NCI-H2196 treated with DMSO at 0.1 percent for 48 hours (cell line): Measurements from ENCODE around the gene P2RY13.

Experiments
- DNase-seq: peaks from one replicate; lab custom pipeline; 2025; ENCODE audit not compliant: unreplicated experiment; lab: John Stamatoyannopoulos, UW

Gene P2RY13

DNA sequence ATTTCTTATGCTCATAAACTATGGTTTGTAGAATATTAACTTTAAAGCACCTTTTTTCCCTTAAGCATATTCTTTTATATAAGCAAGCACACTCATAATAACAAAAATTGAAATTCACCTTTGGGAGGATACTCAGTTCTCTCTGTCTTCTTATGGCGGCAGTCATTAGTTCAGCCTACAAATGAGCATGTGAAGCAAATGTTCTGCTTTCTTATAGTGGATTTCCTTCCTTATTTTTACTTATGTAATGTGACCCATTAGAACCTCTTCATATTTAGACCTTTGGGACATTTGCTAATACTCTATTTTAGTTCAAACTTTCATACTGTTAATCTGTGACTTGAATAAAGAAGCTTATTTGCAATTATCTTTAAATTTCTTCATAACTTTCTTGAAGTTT, at the start of gene P2RY13:
Gene P2RY13, minus strand, starts transcription at position 187 of the 400 bp plus-strand sequence. Its CDS starts 21 bp downstream, at position 166.
- DNase-seq = no peak

DNA sequence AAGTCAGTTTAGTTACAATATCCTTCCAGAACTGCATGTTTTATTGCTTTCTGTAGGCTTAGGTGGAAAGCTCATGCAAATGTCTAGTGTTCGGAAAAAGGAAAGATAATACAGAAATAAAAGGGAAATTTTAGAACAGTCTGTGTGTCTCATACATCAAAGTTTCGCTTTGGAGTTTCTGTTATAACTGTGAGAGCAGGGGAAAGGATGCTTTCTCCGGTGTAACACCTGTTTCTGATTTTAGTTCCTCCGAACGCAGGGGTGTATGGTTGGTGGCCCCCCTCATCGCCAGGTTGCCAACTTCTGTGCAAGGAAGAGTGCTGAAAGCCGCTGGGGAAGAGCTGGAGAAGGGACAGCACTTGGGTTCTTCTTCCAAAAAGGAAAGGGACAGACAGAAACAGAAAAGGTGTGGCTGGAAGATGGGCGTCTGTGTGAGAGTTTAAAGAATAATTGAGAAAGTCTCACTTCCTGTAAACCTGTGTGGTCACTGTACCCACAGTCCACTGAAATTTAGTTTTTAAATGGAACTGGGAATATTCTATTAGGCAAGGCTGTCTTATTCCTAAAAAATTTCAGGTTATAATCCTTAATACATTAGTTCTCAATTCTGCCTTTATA, 48.5 kb upstream of the P2RY13 start:
- DNase-seq = no peak

DNA sequence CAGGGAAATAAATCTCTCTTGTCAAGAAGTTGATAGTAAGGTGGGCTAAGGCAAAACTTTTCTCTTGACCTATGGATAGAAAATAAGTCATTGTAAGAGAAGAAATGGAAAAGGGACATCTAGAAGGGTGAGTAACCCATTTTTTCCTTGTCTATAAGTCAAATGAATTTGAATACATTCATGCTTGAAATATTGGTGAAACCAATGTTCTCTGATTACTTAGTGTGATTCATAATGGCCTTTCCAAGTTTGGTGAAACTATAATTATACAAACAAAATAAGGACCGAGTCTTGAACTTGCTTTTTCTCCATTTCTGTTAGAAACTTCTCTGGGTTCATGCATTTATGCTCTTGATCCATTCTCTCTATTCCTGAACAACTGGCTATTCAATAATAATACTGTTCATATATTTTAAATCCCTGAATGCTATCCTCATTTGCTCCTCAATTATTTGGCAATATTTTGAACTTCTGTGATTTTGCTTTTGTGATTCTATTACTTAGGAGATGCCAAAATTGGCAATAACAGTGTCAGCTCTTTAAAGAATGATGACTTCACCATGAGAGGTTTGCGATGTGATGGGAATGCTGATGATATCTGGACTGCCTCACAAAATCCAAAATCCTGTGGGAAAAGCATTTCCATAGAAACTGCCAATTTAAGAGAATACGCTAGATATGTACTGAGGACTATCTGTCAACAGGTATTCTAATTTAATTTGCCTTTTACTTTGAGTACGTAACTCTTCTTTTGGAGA, 42.9 kb upstream of the P2RY13 start:
- no peak for DNase-seq

GRCh38 chr3:151371526-151371925, 42.2 kb upstream of the P2RY13 start:
- DNase-seq = no peak

DNA sequence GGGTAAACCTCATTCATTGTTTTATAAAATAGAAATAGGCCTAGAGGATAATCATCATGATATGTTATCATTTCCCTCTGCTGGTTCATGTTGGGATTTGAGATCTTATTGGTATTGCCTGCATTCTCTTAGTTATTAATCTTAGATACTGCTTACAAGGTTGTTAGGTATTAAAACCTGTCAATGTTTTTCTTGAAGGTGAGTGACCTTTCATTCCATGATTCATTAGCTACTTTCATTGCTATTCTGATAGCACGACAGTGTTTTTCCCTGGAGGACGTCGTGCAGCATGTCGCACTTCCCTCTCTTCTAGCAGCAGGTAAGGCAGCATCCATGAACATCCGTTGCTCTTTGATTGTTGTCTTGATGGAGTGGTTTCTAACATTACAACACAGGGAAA, 38.1 kb upstream of the P2RY13 start:
- no peak for DNase-seq

DNA sequence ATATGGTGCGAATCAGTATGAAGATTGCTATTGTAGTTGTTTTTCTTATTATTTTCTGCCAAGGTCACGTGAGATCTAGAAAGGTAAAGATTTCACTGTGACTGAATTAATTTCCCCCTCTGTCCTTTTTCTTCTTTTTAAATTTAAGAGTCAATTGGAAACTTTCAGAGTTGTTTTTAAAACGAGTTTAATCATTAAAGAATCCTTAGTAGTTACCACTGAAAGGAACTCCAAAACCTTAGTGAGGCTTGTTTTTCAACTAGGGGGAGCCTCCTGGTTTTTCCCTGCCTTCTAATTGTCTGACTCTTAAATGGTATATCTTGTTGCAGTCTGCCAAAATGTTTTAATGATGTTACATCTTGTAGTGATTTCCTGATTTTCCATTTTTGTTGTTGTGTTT, 37.6 kb upstream of the P2RY13 start:
- DNase-seq = no peak

DNA sequence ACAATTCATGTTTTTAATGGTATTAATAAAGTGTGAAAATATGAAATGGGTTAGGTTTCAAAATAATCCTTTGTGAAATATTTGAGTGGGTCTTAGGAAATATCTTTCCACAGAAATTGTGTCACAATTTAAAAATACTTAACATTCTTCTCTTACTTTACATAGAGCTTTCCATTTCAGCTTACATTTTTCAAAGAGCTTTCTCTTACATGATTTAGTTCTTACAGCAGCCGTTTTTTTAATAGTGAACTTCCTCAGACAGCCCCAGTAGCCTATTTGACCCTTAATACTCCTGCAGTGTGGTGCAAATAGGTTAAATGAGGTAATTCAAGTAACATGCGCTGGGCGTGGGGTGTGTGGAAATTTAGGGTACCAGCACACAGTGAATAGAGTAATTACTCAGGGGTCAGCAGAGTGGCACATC, 33.4 kb upstream of the P2RY13 start:
- no peak for DNase-seq

- DNase-seq = no peak
Observed at GRCh38 chr3:151357463-151357850, 28.1 kb upstream of the P2RY13 start.

GRCh38 chr3:151356794-151357462, 27.6 kb upstream of the P2RY13 start:
- no peak for DNase-seq

GRCh38 chr3:151351648-151352047, 22.3 kb upstream of the P2RY13 start:
- DNase-seq = no peak

GRCh38 chr3:151351219-151351618, 21.9 kb upstream of the P2RY13 start:
- no peak for DNase-seq

- DNase-seq = no peak
Observed at GRCh38 chr3:151350656-151351055, 21.3 kb upstream of the P2RY13 start.

GRCh38 chr3:151347432-151347831, 18.1 kb upstream of the P2RY13 start:
- no peak for DNase-seq

- DNase-seq = no peak
Observed at GRCh38 chr3:151346292-151346691, 16.9 kb upstream of the P2RY13 start.

DNA sequence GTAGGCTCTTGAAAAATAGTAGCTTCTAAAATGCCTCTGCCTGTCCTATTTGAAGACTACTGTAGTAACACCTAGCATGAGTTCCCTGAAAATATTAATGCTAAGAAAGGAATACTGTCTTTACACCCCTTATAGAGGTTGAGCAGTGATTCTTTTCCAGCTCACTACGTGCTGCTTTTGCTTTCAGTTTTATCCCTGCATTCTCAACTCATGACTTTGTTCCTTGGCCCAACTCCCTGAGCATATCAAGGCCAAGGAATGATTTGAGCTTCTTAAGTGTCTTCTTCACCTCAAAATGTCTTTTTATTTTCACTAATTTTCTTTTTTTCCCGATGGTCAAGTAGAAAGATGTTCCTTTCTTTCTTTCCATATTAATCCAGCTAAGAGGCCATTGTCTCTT, 16.5 kb upstream of the P2RY13 start:
- DNase-seq = no peak

- no peak for DNase-seq
Observed at GRCh38 chr3:151331696-151332095, 2.3 kb upstream of the P2RY13 start.

GRCh38 chr3:151330899-151331298, 1.6 kb upstream of the P2RY13 start:
- DNase-seq = no peak

- no peak for DNase-seq
Observed at GRCh38 chr3:151330379-151330778, 1.0 kb upstream of the P2RY13 start.

- DNase-seq = no peak
Observed at GRCh38 chr3:151328298-151328995, 902 bp downstream of the P2RY13 start.

DNA sequence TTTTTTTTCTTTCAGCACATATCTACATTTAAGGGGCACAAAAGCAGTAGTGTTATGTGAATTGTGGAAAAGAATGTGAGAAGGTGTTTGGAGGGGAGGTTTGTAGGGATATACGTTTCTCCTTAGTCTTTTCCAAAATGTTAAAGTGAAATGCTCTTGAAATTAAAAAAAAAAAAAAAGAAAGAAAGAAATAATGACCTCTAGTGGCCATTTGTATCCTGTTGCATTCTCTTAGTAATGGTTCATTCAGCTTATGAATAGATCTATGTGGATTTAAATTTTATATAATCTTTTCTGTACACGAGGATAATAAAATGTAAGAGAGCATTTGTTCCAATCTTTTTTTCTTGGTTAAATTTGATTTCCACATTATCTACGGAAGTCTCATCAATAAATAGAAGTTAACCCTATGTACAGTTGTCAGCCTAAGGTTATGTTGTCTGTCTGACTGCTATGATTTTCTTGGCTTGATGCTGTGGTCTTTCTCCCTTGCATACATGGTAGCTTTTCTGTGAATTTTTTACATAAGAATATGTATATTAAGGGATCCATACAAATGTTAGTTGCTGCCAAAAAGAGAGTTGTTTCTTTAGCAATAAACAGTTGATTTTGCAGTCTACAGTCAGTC, 1.7 kb downstream of the P2RY13 start:
- peak; percentile 15 for DNase-seq

- no peak for DNase-seq
Observed at GRCh38 chr3:151322511-151322910, 6.8 kb downstream of the P2RY13 start.
